ENCODE measurements around the gene STX18.

STX18 gene

GRCh38 chr4:4456816-4457578 is 84.9 kb downstream of the STX18 start:
- DNase-seq = no peak
- H3K4me2 ChIP-seq (ENCODE audit: low read depth, low read length) = no peak overlapping the region
- no peaks in the 10 kb centered on the region for H3K9me2 ChIP-seq (replicated peaks; ENCODE audit: insufficient read depth, low read length)
- no peak overlapping the region for H3K4me3 ChIP-seq (ENCODE audit: low read length)
- H3K79me2 ChIP-seq (ENCODE audit: low read length) = 0 out of 2 replicates have a peak, but pooled peaks cover 7% of the 10 kb centered on the region
- H3K4me1 ChIP-seq (ENCODE audit: low read length) = peaks cover 54% of the 10 kb centered on the region
- no peak for TF ChIP-seq EZH2phosphoT487 (IDR thresholded peaks at IDR 0.05; ENCODE audit: low read length)
- TF ChIP-seq CTCF (IDR thresholded peaks at IDR 0.05; ENCODE audit: low read length) = no peak
- TF ChIP-seq EZH2 (optimal IDR thresholded peaks at IDR 0.05; ENCODE audit: low read depth, low read length) = no peak
- no peak overlapping the region for H3K9ac ChIP-seq (ENCODE audit: low read length)
- no peak overlapping the region for H2AFZ ChIP-seq (ENCODE audit: low read length)
- peak overlapping the region; percentile 87; the same call in 1 of the 2 replicates for H3K27ac ChIP-seq (ENCODE audit: low read length)
- H3K27me3 ChIP-seq (replicated peaks; ENCODE audit: insufficient read depth, low read length) = no peaks in the 10 kb centered on the region
- H4K20me1 ChIP-seq (ENCODE audit: insufficient read depth, low read length) = no peaks in the 10 kb centered on the region
- no peaks in the 10 kb centered on the region for H3K36me3 ChIP-seq (replicated peaks; ENCODE audit: insufficient read depth, low read length)
- H3K9me3 ChIP-seq (replicated peaks; ENCODE audit: insufficient read depth, low read length) = no peaks in the 10 kb centered on the region
- peaks cover 23% of the 10 kb centered on the region for H3F3A ChIP-seq (ENCODE audit: insufficient read depth, low read length)

- Histone ChIP-seq H3K4me1 (ENCODE audit: low read length) (peaks cover 54% of the 10 kb centered on the region), H3K9ac (ENCODE audit: low read length) (no peak overlapping the region), H3K27ac (ENCODE audit: low read length) (peak overlapping the region; percentile 87; the same call in 1 of the 2 replicates), H3F3A (ENCODE audit: insufficient read depth, low read length) (peaks cover 23% of the 10 kb centered on the region), H3K4me2 (ENCODE audit: low read depth, low read length) (no peak overlapping the region), H3K27me3 (replicated peaks; ENCODE audit: insufficient read depth, low read length) (no peaks in the 10 kb centered on the region), H4K20me1 (ENCODE audit: insufficient read depth, low read length) (no peaks in the 10 kb centered on the region), H3K79me2 (ENCODE audit: low read length) (0 out of 2 replicates have a peak, but pooled peaks cover 7% of the 10 kb centered on the region), H3K9me2 (replicated peaks; ENCODE audit: insufficient read depth, low read length) (no peaks in the 10 kb centered on the region), H3K9me3 (replicated peaks; ENCODE audit: insufficient read depth, low read length) (no peaks in the 10 kb centered on the region), H2AFZ (ENCODE audit: low read length) (no peak overlapping the region), H3K4me3 (ENCODE audit: low read length) (no peak overlapping the region), H3K36me3 (replicated peaks; ENCODE audit: insufficient read depth, low read length) (no peaks in the 10 kb centered on the region)
- TF ChIP-seq CTCF (IDR thresholded peaks at IDR 0.05; ENCODE audit: low read length) (no peak), EZH2phosphoT487 (IDR thresholded peaks at IDR 0.05; ENCODE audit: low read length) (no peak), EZH2 (optimal IDR thresholded peaks at IDR 0.05; ENCODE audit: low read depth, low read length) (no peak)
- DNase-seq = no peak
Observed at GRCh38 chr4:4456351-4456750, 85.5 kb downstream of the STX18 start.

GRCh38 chr4:4455210-4455865 is 86.5 kb downstream of the STX18 start:
- H3K4me2 ChIP-seq (ENCODE audit: low read depth, low read length) = peak overlapping the region; percentile 40
- H3K36me3 ChIP-seq (replicated peaks; ENCODE audit: insufficient read depth, low read length) = no peaks in the 10 kb centered on the region
- H2AFZ ChIP-seq (ENCODE audit: low read length) = no peak overlapping the region
- 0 out of 2 replicates have a peak, but pooled peaks cover 7% of the 10 kb centered on the region for H3K79me2 ChIP-seq (ENCODE audit: low read length)
- peak overlapping the region; percentile 47 for H3K9ac ChIP-seq (ENCODE audit: low read length)
- peaks cover 23% of the 10 kb centered on the region for H3F3A ChIP-seq (ENCODE audit: insufficient read depth, low read length)
- no peaks in the 10 kb centered on the region for H4K20me1 ChIP-seq (ENCODE audit: insufficient read depth, low read length)
- DNase-seq = peak; percentile 94
- H3K4me3 ChIP-seq (ENCODE audit: low read length) = peak overlapping the region; percentile 6; the same call in 1 of the 2 replicates
- no peak for TF ChIP-seq EZH2 (optimal IDR thresholded peaks at IDR 0.05; ENCODE audit: low read depth, low read length)
- no peak for TF ChIP-seq EZH2phosphoT487 (IDR thresholded peaks at IDR 0.05; ENCODE audit: low read length)
- TF ChIP-seq CTCF (IDR thresholded peaks at IDR 0.05; ENCODE audit: low read length) = no peak
- peaks cover 54% of the 10 kb centered on the region for H3K4me1 ChIP-seq (ENCODE audit: low read length)
- H3K27me3 ChIP-seq (replicated peaks; ENCODE audit: insufficient read depth, low read length) = no peaks in the 10 kb centered on the region
- H3K9me2 ChIP-seq (replicated peaks; ENCODE audit: insufficient read depth, low read length) = no peaks in the 10 kb centered on the region
- no peaks in the 10 kb centered on the region for H3K9me3 ChIP-seq (replicated peaks; ENCODE audit: insufficient read depth, low read length)
- peak overlapping the region; percentile 87 for H3K27ac ChIP-seq (ENCODE audit: low read length)
